ENCODE results near the gene LIF. TPM values are rescaled to one million over a fixed set of nuclear protein-coding genes. Genes with fewer than 3 reads are reported as not detected.

Gene LIF
- total RNA-seq, 1 donor from 2014 or later: 18.9 TPM

- Mint-ChIP-seq H3K9me3 (ENCODE audit: low read depth) (peaks cover 5% of the 10 kb centered on the region), H3K4me3 (ENCODE audit: unreplicated experiment) (no peak overlapping the region), H3K27me3 (ENCODE audit: low read depth) (no peaks in the 10 kb centered on the region), H3K36me3 (ENCODE audit: low read depth) (no peaks in the 10 kb centered on the region), H3K27ac (ENCODE audit: unreplicated experiment) (no peak overlapping the region), H3K4me1 (ENCODE audit: low read depth) (peaks cover 61% of the 10 kb centered on the region)
- no peak for TF ChIP-seq CTCF (IDR thresholded peaks at IDR 0.05)
- no peak for DNase-seq (ENCODE audit: low spot score)
Measured at GRCh38 chr22:30221121-30221992, 25.2 kb downstream of the LIF start.

GRCh38 chr22:30220338-30221012 is 26.1 kb downstream of the LIF start:
- H3K4me1 Mint-ChIP-seq (ENCODE audit: low read depth): peaks cover 53% of the 10 kb centered on the region
- H3K27ac Mint-ChIP-seq (ENCODE audit: unreplicated experiment): no peak overlapping the region

GRCh38 chr22:30219668-30220278 is 26.8 kb downstream of the LIF start:
- Mint-ChIP-seq H3K36me3 (ENCODE audit: low read depth) (no peaks in the 10 kb centered on the region), H3K27ac (ENCODE audit: unreplicated experiment) (no peak overlapping the region), H3K27me3 (ENCODE audit: low read depth) (no peaks in the 10 kb centered on the region), H3K4me3 (ENCODE audit: unreplicated experiment) (no peak overlapping the region), H3K9me3 (ENCODE audit: low read depth) (no peaks in the 10 kb centered on the region), H3K4me1 (ENCODE audit: low read depth) (peaks cover 46% of the 10 kb centered on the region)
- TF ChIP-seq CTCF (IDR thresholded peaks at IDR 0.05): no peak
- DNase-seq (ENCODE audit: low spot score): no peak

More at GRCh38 chr22:30220338-30221012, 26.1 kb downstream of the LIF start:
- no peak overlapping the region for H3K4me3 Mint-ChIP-seq (ENCODE audit: unreplicated experiment)
- no peaks in the 10 kb centered on the region for H3K27me3 Mint-ChIP-seq (ENCODE audit: low read depth)
- peaks cover 5% of the 10 kb centered on the region for H3K9me3 Mint-ChIP-seq (ENCODE audit: low read depth)
- no peak for TF ChIP-seq CTCF (IDR thresholded peaks at IDR 0.05)
- H3K36me3 Mint-ChIP-seq (ENCODE audit: low read depth): no peaks in the 10 kb centered on the region
- DNase-seq (ENCODE audit: low spot score): no peak

GRCh38 chr22:30219049-30219654 is 27.4 kb downstream of the LIF start:
- no peaks in the 10 kb centered on the region for H3K27me3 Mint-ChIP-seq (ENCODE audit: low read depth)
- DNase-seq (ENCODE audit: low spot score): no peak
- H3K27ac Mint-ChIP-seq (ENCODE audit: unreplicated experiment): no peak overlapping the region
- peak; percentile 66 for TF ChIP-seq CTCF (IDR thresholded peaks at IDR 0.05)
- H3K36me3 Mint-ChIP-seq (ENCODE audit: low read depth): no peaks in the 10 kb centered on the region
- H3K9me3 Mint-ChIP-seq (ENCODE audit: low read depth): no peaks in the 10 kb centered on the region
- H3K4me3 Mint-ChIP-seq (ENCODE audit: unreplicated experiment): no peak overlapping the region
- H3K4me1 Mint-ChIP-seq (ENCODE audit: low read depth): peaks cover 40% of the 10 kb centered on the region
